CD4-positive, alpha-beta T cell treated with Interferon alpha-2 for 1 hour (primary cell): ENCODE measurements around the gene MIX23.

Source experiments
- DNase-seq, 2 donors: peaks; one replicate each; pipeline ENCODE4 v3.0.0-alpha.2; 2020 to 2022

The MIX23 gene

GRCh38 chr3:122343654-122344053 lies 39.4 kb downstream of the MIX23 start:
- DNase-seq = no peak

GRCh38 chr3:122342803-122343202 lies 40.2 kb downstream of the MIX23 start:
- no peak for DNase-seq

GRCh38 chr3:122332551-122332950 lies 50.5 kb downstream of the MIX23 start:
- DNase-seq = no peak

GRCh38 chr3:122331886-122332285 lies 51.1 kb downstream of the MIX23 start:
- no peak for DNase-seq

- DNase-seq = no peak
These were observed 57.3 kb downstream of the MIX23 start for GRCh38 chr3:122325769-122326168.

GRCh38 chr3:122324871-122325323 lies 58.1 kb downstream of the MIX23 start, which contains the start of gene CSTA:
CSTA (plus strand) TSS chr3:122325248; CDS start chr3:122325293, 45 bp downstream.
- DNase-seq = no peak

- peak; percentile 18 to 52 for DNase-seq
These were observed 60.6 kb downstream of the MIX23 start for GRCh38 chr3:122322095-122323075.

GRCh38 chr3:122318620-122319019 lies 64.4 kb downstream of the MIX23 start:
- no peak for DNase-seq

- DNase-seq = no peak
These were observed 66.7 kb downstream of the MIX23 start for GRCh38 chr3:122316368-122316767.

GRCh38 chr3:122315619-122316018 lies 67.4 kb downstream of the MIX23 start:
- no peak for DNase-seq

- no peak for DNase-seq
These were observed 68.7 kb downstream of the MIX23 start for GRCh38 chr3:122314228-122314876.

GRCh38 chr3:122313281-122313680 lies 69.8 kb downstream of the MIX23 start:
- no peak for DNase-seq

GRCh38 chr3:122312826-122313225 lies 70.2 kb downstream of the MIX23 start:
- no peak for DNase-seq

GRCh38 chr3:122310361-122310760 lies 72.7 kb downstream of the MIX23 start:
- no peak for DNase-seq
